Stimulated activated CD4-positive, alpha-beta T cell treated with anti-CD3 and anti-CD28 coated beads, Interleukin-4, amount 100 ng/mL, for 48 hours (primary cell): Measurements from ENCODE around the gene CDCA4.

Source experiments
- DNase-seq, 2 donors: peaks; one replicate each; pipeline ENCODE4 v3.0.0-alpha.2; 2020; ENCODE audit warnings: low read depth in 2 of 2

CDCA4 gene

GRCh38 chr14:104975481-104976197, 45.2 kb downstream of the CDCA4 start:
- DNase-seq, result no peak

DNA sequence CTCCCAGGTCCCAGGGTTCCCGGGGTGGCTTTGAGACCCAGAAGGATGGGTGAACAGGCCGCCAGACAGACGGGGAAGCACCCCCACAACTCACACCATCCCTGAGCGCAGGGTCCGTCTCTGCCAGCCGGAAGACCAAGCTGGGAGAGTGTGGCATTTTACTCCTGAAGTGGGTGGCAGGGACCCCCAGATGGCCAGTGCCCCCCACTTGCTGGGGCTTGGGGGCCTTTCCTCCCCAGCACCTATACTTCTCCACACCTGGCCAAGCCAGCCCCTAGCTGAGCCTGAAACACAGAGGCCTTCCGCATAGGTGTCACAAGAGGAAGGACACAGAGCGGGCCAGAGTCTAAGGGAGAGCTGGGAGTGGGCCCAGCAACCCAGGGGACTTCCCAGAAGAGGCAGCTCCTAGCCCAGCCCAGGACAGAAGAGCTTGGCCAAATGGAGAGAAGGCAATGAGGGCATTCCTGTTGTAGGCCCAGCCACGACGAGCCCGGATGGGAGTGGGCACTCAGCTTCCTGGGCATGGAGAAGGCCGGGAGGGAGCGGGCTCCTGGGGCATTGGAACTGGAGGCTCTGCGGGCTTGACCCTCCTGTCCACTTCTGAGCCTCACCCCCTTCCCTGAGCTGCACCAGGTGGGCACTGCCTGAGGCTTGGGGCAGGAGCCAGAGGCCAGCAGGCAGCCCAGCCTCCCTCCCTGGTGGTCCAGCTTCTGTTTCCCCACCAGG, 46.1 kb downstream of the CDCA4 start:
- DNase-seq, result no peak

DNA sequence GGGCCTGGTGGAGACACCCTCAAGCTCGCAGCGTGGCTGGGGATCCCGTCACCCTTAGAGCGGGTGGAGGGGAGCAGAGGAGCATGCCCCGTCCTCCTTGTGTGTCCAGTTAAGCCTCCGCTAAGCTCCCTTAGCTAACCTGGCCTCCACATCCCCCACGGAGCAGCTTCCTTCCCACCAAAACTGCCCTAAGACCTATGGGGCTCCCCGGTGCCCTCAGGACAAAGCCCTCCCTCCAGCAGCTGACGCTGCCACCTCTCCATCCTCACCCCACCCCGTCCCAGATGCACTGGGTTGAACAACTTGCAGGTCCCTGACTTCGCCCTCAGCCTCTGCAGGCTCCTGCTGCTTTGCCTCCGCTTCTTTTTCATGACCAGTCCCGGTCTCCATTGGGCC, 46.7 kb downstream of the CDCA4 start:
- DNase-seq, result no peak

GRCh38 chr14:104973385-104974145, 47.3 kb downstream of the CDCA4 start:
- no peak for DNase-seq

DNA sequence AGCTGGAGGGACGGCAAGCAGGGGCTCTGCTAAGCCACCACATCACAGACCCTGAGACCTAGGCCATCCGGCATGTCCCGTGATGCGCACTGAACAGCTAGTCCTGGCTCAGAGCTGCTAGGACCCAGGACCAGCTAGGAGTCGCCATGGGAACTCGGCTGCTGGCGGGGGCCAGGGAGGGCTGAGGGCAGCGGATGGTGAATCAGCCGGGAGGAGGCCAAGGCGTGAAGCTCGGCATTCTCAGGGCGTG, 47.8 kb downstream of the CDCA4 start:
- DNase-seq, result no peak

DNA sequence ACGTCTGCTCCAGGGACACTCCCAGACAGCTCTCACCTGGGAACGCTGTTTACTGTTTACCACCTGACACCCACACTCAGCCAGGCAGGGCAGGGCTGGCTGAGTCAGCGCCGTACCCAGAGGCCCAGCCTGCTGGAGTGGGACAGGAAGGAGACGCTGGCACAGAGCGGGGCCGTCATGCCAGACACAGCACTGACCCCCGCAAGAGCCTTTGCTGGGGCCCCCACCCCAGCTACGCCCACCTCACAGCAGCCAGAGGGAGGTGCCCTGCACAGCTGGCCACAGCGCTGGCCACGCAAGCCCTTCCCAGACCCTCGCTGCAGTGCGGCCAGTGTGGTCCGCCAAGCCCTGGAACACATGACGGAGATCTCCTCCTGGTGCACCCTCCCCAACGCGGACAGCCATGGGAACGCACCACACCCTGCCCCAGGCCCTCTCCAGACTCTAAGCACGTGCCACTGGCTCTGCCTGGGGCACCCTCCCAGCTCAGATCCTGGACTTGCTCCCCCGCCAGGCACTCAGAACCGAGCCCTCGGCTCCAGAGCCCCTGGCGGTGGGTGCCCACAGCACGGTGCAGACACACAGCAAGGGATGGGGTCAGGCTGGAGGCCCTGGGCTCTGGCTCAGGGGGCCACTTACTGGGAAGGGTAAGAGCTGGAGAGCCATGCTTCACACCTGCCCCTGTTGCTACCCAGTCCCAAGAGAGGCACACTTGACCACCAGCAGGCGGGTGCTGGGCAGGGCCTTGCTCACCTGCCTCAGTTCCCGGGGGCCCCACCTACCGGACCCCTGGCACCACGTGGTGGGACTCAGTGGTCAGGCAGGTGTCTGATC, 48.4 kb downstream of the CDCA4 start:
- DNase-seq, result no peak

DNA sequence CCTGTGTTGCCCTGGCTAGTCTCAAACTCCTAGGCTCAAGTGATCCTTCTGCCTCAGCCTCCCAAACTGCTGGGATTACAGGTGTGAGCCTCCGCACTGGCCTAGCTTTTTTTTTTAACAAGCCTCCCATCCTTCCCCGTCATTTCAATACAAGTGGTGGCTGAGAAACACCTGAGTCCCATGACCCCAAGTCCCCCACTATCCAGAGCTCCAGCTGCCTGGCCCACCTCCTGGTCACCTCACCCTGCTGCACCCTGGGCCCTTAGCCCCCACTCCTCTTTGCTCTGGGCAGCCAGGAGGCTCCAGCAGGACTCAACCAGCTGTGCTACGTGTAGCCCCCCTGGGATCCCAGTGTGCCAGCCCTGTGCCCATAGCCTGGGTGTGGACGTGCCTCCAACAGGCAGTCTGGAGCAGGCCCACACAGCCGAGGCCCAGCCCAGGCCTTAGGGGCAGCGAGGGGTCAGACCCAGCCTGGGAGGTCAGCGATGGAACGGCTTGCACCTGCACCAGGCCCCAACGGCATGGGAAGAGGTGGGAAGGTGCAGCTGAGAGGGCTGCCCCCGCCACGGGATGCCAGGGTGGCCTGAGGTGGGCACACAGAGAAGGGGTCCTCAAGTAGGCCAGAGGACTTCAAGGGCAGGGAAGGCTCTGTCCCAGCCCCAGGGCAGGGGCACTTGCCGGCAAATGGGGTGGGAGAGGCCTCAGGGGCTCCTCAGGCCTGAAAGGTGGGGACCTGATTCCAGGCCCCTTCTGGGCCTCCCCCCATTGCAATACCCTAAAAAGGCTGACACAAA, 49.2 kb downstream of the CDCA4 start:
- DNase-seq, result no peak

GRCh38 chr14:104970231-104971068, 50.4 kb downstream of the CDCA4 start:
- no peak for DNase-seq

DNA sequence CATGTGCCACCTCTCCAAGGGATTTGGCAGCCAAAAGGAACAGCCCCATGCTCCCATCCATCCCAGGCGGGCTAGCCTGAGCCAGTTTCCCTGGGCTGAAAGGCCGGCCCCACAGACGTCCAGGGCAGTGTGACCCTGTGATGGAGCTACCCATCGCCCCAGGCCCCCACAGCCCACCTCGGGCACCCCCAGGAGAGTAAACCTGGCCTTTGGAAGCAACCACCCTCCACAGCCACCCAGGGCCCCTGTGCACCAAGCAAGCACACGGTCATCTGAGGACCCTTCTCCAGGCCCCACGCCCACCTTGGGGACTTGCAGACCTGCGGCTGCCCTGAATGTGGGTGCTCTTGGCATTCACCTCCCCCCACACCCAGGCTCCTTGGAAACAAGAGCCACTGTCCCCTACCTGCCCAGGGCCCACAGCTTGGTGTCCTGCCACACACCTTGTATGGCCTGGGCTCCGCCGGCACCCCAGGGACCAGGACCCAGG, 51.1 kb downstream of the CDCA4 start:
- no peak for DNase-seq

DNA sequence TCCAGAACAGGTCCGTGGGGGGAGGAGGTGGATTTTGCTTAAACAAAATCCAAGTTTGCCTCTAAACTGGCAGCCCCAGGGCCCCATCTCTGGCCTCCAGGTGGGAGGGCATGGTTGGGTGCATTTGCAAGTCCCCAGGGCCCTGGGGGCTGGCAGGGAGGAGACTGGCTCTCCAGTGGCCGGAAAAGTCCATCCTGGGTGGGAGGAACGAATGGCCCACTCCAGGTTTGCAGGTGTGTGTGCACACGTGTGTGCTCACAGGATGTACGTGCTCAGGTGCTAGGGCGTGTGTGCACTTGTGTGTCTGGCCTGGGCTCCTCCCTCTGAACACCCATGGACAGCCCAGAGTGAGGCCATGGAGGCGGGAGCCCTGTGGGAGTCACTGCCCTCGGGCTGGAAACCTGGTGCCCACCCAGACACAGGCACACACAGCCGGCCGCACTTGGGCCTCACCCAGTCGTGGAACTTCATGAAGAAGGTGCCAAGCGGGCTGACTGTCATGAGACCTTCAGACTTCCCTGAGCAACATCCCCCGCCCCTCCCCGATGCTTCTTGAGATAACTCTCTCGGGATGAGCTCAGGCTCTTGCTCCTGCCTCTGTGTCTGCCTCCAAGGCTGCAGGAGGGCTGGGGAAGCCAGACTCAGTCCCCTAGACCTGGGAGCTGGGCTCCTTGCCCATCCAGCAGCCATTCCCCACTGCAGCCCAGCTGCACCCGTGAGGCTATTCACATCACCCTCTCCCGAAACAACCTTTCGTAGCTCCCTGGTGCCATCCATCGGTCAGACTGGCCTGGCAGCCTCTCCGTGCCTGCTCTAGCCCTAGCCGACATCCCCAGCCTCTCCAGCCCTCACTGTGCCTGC, 52.1 kb downstream of the CDCA4 start:
- DNase-seq, result no peak

GRCh38 chr14:104968153-104968527, 52.7 kb downstream of the CDCA4 start:
- no peak for DNase-seq

DNA sequence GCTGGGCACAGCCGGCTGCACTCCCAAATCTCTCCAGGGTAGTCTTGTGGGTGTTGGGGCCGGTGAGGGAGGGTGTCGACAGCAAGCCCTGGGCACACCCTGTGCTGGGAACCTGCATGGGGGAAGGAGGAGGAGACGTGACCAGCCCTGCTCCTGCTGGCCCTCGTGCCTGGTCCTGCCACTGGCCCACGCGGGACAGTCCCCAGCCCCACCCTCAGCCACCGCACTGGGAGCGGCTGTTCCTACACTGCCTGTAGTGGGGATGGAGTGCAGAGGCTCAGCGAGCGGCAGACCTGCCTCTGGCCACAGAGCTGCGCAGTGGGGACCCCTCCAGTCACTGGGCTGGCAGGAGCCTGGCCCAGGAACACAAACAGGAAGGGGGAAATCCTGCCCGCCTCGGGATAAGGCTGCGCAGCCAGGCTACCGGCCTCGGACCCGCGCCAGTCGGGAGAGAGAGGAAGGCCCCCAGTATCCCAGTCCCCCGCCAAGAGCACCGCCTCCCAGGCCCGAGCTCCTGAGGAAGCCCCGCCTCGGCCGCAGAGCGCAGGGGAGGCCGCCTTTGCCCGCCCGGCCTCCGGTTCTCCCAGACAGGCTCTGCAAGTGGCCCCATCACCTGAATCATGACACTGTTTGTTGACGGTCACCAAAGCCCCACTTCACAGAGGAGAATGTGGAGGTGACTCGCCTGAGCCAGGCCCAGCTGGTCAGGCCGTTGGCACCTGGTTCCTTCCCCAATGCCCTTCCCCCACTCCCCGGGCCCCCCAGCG, 53.3 kb downstream of the CDCA4 start:
- no peak for DNase-seq

DNA sequence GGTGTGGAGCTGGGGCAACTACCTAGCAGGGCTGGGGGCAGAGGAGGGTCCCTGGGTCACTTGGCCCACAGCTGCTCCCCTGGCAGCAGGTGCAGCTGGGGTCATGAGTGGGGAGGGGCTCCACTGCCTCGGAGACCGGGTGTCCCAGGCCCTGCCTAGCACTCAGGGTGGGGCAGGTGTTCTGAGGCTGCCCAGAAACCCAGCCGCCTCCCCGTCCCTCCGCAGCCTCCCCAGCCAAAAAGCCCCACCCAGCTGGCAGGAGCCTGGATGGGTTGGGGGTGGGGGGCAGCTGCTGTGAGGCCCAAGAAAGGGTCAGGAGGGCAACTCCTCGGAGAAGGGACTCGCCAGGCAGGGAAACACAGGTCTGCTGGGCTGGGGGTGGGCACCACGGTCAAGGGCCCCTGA, 53.9 kb downstream of the CDCA4 start:
- no peak for DNase-seq

DNA sequence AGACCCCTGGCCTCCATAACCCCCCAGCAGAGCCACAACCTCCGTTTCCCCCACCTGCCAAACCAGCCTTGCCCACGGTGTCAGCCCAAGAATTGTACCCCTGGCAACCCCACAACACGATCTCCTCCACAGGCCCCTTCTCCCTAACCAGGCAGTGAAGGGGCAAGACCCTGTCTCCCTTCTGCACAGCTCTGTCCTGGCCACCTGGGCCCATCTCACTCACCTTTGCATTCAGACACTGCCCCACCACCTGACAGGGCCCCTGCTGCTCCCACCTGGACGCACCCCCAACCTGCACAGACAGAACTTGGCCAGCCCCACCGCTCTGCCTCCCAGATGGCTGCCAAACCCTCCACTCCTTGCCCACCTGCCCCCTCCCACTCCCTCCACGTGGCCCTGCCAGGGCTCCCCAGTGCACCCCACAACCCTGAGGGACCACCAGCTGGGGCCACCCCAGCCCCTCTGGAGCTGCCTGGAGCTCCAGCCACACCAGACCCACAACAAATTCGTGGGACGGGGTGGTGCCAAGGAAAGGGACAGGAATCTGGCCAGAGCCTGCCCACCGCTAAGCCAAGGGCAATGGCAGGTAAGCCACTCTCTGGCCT, 54.5 kb downstream of the CDCA4 start:
- DNase-seq, result no peak

GRCh38 chr14:104965561-104966231, 55.2 kb downstream of the CDCA4 start:
- DNase-seq, result no peak

DNA sequence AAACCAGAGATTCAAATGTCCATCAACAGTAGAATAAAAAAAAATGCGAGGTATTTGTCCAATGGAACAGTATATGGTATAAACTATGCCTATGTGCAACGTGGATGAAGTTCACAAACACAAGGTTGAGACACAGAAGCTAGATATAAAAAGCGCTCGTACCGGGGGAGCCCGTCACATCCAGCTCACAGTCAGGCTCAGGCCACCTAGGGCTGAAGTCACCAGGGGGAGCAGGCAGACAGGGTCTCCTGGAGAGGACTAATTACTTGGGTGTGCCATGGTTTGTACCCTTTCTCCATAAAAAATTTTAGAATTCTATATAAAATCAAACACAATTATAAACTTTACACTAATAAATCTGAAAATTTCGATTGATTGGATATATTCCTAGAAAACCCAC, 56.3 kb downstream of the CDCA4 start:
- no peak for DNase-seq
